MM.1S (cell line): ENCODE measurements around the gene MED25.

ENCODE experiments used
- DNase-seq: peaks from one replicate; pipeline ENCODE4 v3.0.0-alpha.2; 2015
- H2AFZ ChIP-seq: fragments of 300-600 bp; sonication (generic); 2 replicates; pipeline ENCODE4 v1.6.0; 2016; ENCODE audit warnings: antibody characterized with exemption, low read length
- H3F3A ChIP-seq: fragments of 300-600 bp; sonication (generic); 2 replicates; pipeline ENCODE4 v1.6.1; 2016; ENCODE audit warnings: mild to moderate bottlenecking, antibody characterized with exemption, low read length, moderate library complexity, mixed read lengths; ENCODE audit not compliant: insufficient read depth
- H3K27ac ChIP-seq: fragments of 300-600 bp; sonication (generic); 2 replicates; pipeline ENCODE4 v1.5.1; 2016; ENCODE audit warnings: mild to moderate bottlenecking, low read length
- H3K27me3 ChIP-seq: fragments of 300-600 bp; sonication (generic); replicated peaks from 2 replicates; pipeline ENCODE4 v1.6.0; 2016; ENCODE audit warnings: low read length; ENCODE audit not compliant: insufficient read depth
- H3K36me3 ChIP-seq: fragments of 300-600 bp; sonication (generic); replicated peaks from 2 replicates; pipeline ENCODE4 v1.6.1; 2016; ENCODE audit warnings: mild to moderate bottlenecking, low read length, mixed read lengths; ENCODE audit not compliant: insufficient read depth
- H3K4me1 ChIP-seq: fragments of 300-600 bp; sonication (generic); 2 replicates; pipeline ENCODE4 v1.6.1; 2016; ENCODE audit warnings: low read length, mixed read lengths
- H3K4me2 ChIP-seq: fragments of 300-600 bp; sonication (generic); 2 replicates; pipeline ENCODE4 v1.6.0; 2016; ENCODE audit warnings: low read depth, low read length
- H3K4me3 ChIP-seq: fragments of 300-600 bp; sonication (generic); 2 replicates; pipeline ENCODE4 v1.5.1; 2016; ENCODE audit warnings: low read length, mixed read lengths
- H3K79me2 ChIP-seq: fragments of 300-600 bp; sonication (generic); 2 replicates; pipeline ENCODE4 v1.6.1; 2016; ENCODE audit warnings: mixed run types, low read length, mixed read lengths
- H3K9ac ChIP-seq: fragments of 300-600 bp; sonication (generic); 2 replicates; pipeline ENCODE4 v1.6.1; 2016; ENCODE audit warnings: low read length, mixed read lengths
- H3K9me2 ChIP-seq: fragments of 300-600 bp; sonication (generic); replicated peaks from 2 replicates; pipeline ENCODE4 v1.6.1; 2016; ENCODE audit warnings: mild to moderate bottlenecking, low read length, mixed read lengths; ENCODE audit not compliant: insufficient read depth
- H3K9me3 ChIP-seq: fragments of 300-600 bp; sonication (generic); replicated peaks from 2 replicates; pipeline ENCODE4 v1.6.1; 2016; ENCODE audit warnings: mild to moderate bottlenecking, low read length, mixed read lengths; ENCODE audit not compliant: insufficient read depth
- H4K20me1 ChIP-seq: fragments of 300-600 bp; sonication (generic); 2 replicates; pipeline ENCODE4 v1.6.1; 2016; ENCODE audit warnings: mild to moderate bottlenecking, low read length, moderate library complexity, mixed read lengths; ENCODE audit not compliant: insufficient read depth
- CTCF ChIP-seq: fragments of 300-600 bp; sonication (generic); IDR thresholded peaks from 2 replicates; pipeline ENCODE4 v1.5.1; 2016; ENCODE audit warnings: antibody characterized with exemption, low read length, mixed read lengths
- EZH2 ChIP-seq: fragments of 300-600 bp; sonication (generic); optimal IDR thresholded peaks from 2 replicates; pipeline ENCODE3; 2017; ENCODE audit warnings: low read depth, mild to moderate bottlenecking, antibody characterized with exemption, low read length, mixed read lengths
- EZH2phosphoT487 ChIP-seq: fragments of 300-600 bp; sonication (generic); IDR thresholded peaks from 2 replicates; pipeline ENCODE4 v1.6.1; 2018; ENCODE audit warnings: antibody characterized with exemption, low read length

MED25 gene

GRCh38 chr19:49833599-49833998 lies 15.5 kb downstream of the MED25 start:
- Histone ChIP-seq H3K36me3 (no peaks in the 10 kb centered on the region), H3K4me3 (no peak overlapping the region), H3K9me3 (no peaks in the 10 kb centered on the region), H3K4me2 (no peak overlapping the region), H3K27ac (no peak overlapping the region), H3F3A (no peaks in the 10 kb centered on the region), H3K27me3 (no peaks in the 10 kb centered on the region), H3K79me2 (no peaks in the 10 kb centered on the region), H2AFZ (no peak overlapping the region), H3K9me2 (no peaks in the 10 kb centered on the region), H4K20me1 (no peaks in the 10 kb centered on the region), H3K4me1 (no peaks in the 10 kb centered on the region), H3K9ac (no peak overlapping the region)
- TF ChIP-seq CTCF: no peak
- no peak for TF ChIP-seq EZH2
- no peak for TF ChIP-seq EZH2phosphoT487
- no peak for DNase-seq

- Histone ChIP-seq H3K9me3 (no peaks in the 10 kb centered on the region), H3K27me3 (no peaks in the 10 kb centered on the region), H2AFZ (no peak overlapping the region), H4K20me1 (no peaks in the 10 kb centered on the region), H3K9ac (no peak overlapping the region), H3K27ac (no peak overlapping the region), H3K36me3 (no peaks in the 10 kb centered on the region), H3K4me3 (no peak overlapping the region), H3K4me2 (no peak overlapping the region), H3K4me1 (no peaks in the 10 kb centered on the region), H3K9me2 (no peaks in the 10 kb centered on the region), H3K79me2 (no peaks in the 10 kb centered on the region), H3F3A (no peaks in the 10 kb centered on the region)
- no peak for DNase-seq
- TF ChIP-seq CTCF: no peak
- no peak for TF ChIP-seq EZH2phosphoT487
- TF ChIP-seq EZH2: no peak
These were observed 17.5 kb downstream of the MED25 start for GRCh38 chr19:49835562-49835961.

- no peak overlapping the region for H3K4me3 ChIP-seq
- no peaks in the 10 kb centered on the region for H3K79me2 ChIP-seq
- no peaks in the 10 kb centered on the region for H3K4me1 ChIP-seq
- no peaks in the 10 kb centered on the region for H4K20me1 ChIP-seq
- H3K27me3 ChIP-seq: no peaks in the 10 kb centered on the region
- no peaks in the 10 kb centered on the region for H3K9me2 ChIP-seq
- no peak for DNase-seq
- H3K9ac ChIP-seq: no peak overlapping the region
- H3K9me3 ChIP-seq: no peaks in the 10 kb centered on the region
- H3K36me3 ChIP-seq: no peaks in the 10 kb centered on the region
- TF ChIP-seq EZH2: no peak
- no peak for TF ChIP-seq EZH2phosphoT487
- no peak for TF ChIP-seq CTCF
- H3K27ac ChIP-seq: no peak overlapping the region
- H3K4me2 ChIP-seq: no peak overlapping the region
- no peak overlapping the region for H2AFZ ChIP-seq
- no peaks in the 10 kb centered on the region; the same call in 1 of the 2 replicates for H3F3A ChIP-seq
These were observed 18.3 kb downstream of the MED25 start for GRCh38 chr19:49836176-49837008.
